NCI-H2171 (cell line): Measurements from ENCODE around the gene PROC.
A peak's percentile ranks its signal among the peaks of the same experiment; 100 is the strongest.

Source experiments
- DNase-seq: peaks from one replicate; lab custom pipeline; 2025; lab: John Stamatoyannopoulos, UW

The PROC gene

GRCh38 chr2:127414638-127415592 lies 3.3 kb upstream of the PROC start:
- DNase-seq = no peak

- peak; percentile 61 for DNase-seq
Measured at GRCh38 chr2:127415593-127416505, 2.4 kb upstream of the PROC start.

GRCh38 chr2:127416506-127417001 lies 1.7 kb upstream of the PROC start:
- no peak for DNase-seq

- no peak for DNase-seq
Measured at GRCh38 chr2:127417406-127417805, 821 bp upstream of the PROC start.

GRCh38 chr2:127419112-127419430 lies 844 bp downstream of the PROC start:
- no peak for DNase-seq

GRCh38 chr2:127419448-127420038 lies 1.3 kb downstream of the PROC start:
- DNase-seq = no peak

GRCh38 chr2:127420039-127420864 lies 2.0 kb downstream of the PROC start:
- no peak for DNase-seq

- no peak for DNase-seq
Measured at GRCh38 chr2:127421116-127421800, 3.0 kb downstream of the PROC start.

GRCh38 chr2:127421871-127422558 lies 3.8 kb downstream of the PROC start:
- DNase-seq = no peak

- DNase-seq = peak; percentile 64
Measured at GRCh38 chr2:127422559-127423477, 4.6 kb downstream of the PROC start.

GRCh38 chr2:127423478-127423843 lies 5.2 kb downstream of the PROC start:
- peak; percentile 59 for DNase-seq

- no peak for DNase-seq
Measured at GRCh38 chr2:127423880-127424279, 5.7 kb downstream of the PROC start.

GRCh38 chr2:127424598-127425520 lies 6.6 kb downstream of the PROC start:
- DNase-seq = no peak

- no peak for DNase-seq
Measured at GRCh38 chr2:127425540-127426490, 7.6 kb downstream of the PROC start.

GRCh38 chr2:127426501-127427354 lies 8.5 kb downstream of the PROC start:
- DNase-seq = no peak
